ENCODE results near the gene NCOR2. TPM values are rescaled to one million over a fixed set of nuclear protein-coding genes. Genes with fewer than 3 reads are reported as not detected.

NCOR2 gene
- total RNA-seq, 1 donor from 2014 or later, result 134 TPM

- no peak for TF ChIP-seq CTCF (IDR thresholded peaks at IDR 0.05)
- no peaks in the 10 kb centered on the region for H3K27me3 ChIP-seq
- intact Hi-C loops (cut with DNase I), result no loop called here
Observed at GRCh38 chr12:124534776-124535740, 32.4 kb downstream of the NCOR2 start.

GRCh38 chr12:124533456-124533855 is 34.0 kb downstream of the NCOR2 start:
- Histone ChIP-seq H3K4me1 (peaks cover 10 to 18% of the 10 kb centered on the region in 2 donors), H3K4me3 (no peak overlapping the region), H3K9me3 (no peaks in the 10 kb centered on the region), H3K27me3 (no peaks in the 10 kb centered on the region), H3K27ac (no peak overlapping the region), H3K36me3 (peaks cover 4 to 8% of the 10 kb centered on the region in 2 donors)
- DNase-seq (ENCODE audit: low spot score in 2 of 2), result no peak
- TF ChIP-seq CTCF (IDR thresholded peaks at IDR 0.05), result no peak
- intact Hi-C loops (cut with DNase I), result no loop called here

More at GRCh38 chr12:124534776-124535740, 32.4 kb downstream of the NCOR2 start:
- no peaks in the 10 kb centered on the region for H3K9me3 ChIP-seq
- no peak overlapping the region for H3K4me3 ChIP-seq
- DNase-seq (ENCODE audit: low spot score in 2 of 2), result no peak
- peaks cover 19 to 32% of the 10 kb centered on the region in 2 donors for H3K4me1 ChIP-seq
- no peak overlapping the region for H3K27ac ChIP-seq
- H3K36me3 ChIP-seq, result peaks cover 4 to 8% of the 10 kb centered on the region in 2 donors

GRCh38 chr12:124532967-124533366 is 34.4 kb downstream of the NCOR2 start:
- TF ChIP-seq CTCF (IDR thresholded peaks at IDR 0.05), result no peak
- Histone ChIP-seq H3K4me3 (no peak overlapping the region), H3K36me3 (peaks cover 4 to 8% of the 10 kb centered on the region in 2 donors), H3K27me3 (no peaks in the 10 kb centered on the region), H3K9me3 (no peaks in the 10 kb centered on the region), H3K27ac (no peak overlapping the region), H3K4me1 (peaks cover 5 to 13% of the 10 kb centered on the region in 2 donors)
- DNase-seq (ENCODE audit: low spot score in 2 of 2), result no peak
- intact Hi-C loops (cut with DNase I), result no loop called here

GRCh38 chr12:124532331-124532750 is 35.1 kb downstream of the NCOR2 start:
- TF ChIP-seq CTCF (IDR thresholded peaks at IDR 0.05), result no peak

GRCh38 chr12:124531906-124532305 is 35.5 kb downstream of the NCOR2 start:
- Histone ChIP-seq H3K9me3 (no peaks in the 10 kb centered on the region), H3K4me1 (peaks cover 0 to 3% of the 10 kb centered on the region in 2 donors), H3K27ac (no peak overlapping the region), H3K27me3 (no peaks in the 10 kb centered on the region), H3K36me3 (peaks cover 4 to 8% of the 10 kb centered on the region in 2 donors), H3K4me3 (no peak overlapping the region)
- intact Hi-C loops (cut with DNase I), result no loop called here
- TF ChIP-seq CTCF (IDR thresholded peaks at IDR 0.05), result no peak
- DNase-seq (ENCODE audit: low spot score in 2 of 2), result no peak

More at GRCh38 chr12:124532331-124532750, 35.1 kb downstream of the NCOR2 start:
- no peak overlapping the region for H3K4me3 ChIP-seq
- no peak for DNase-seq (ENCODE audit: low spot score in 2 of 2)
- H3K27ac ChIP-seq, result no peak overlapping the region
- H3K4me1 ChIP-seq, result peaks cover 0 to 7% of the 10 kb centered on the region in 2 donors
- intact Hi-C loops (cut with DNase I), result no loop called here
- no peaks in the 10 kb centered on the region for H3K27me3 ChIP-seq
- H3K9me3 ChIP-seq, result no peaks in the 10 kb centered on the region
- H3K36me3 ChIP-seq, result peaks cover 4 to 8% of the 10 kb centered on the region in 2 donors

Measured in ascending aorta (tissue), 2 donors.